A549 (cell line): ENCODE data around the gene MOV10. TPM values are rescaled to one million over a fixed set of nuclear protein-coding genes. Genes with fewer than 3 reads are reported as not detected.

Experiments used
- ATAC-seq, 2 experiments: fragments of 200-7000 bp in 1 of 2; fragments of >200 bp in 1 of 2; cut with Nextera tagmentation in 1 of 2; cut with Tn5 transposase in 1 of 2; 3 replicates each; pipeline versions ENCODE4 v1.8.0 to v1.9.1; 2018 to 2020; ENCODE audit warnings: mild to moderate bottlenecking in 1 of 2, moderate library complexity in 1 of 2
- CTCF ChIA-PET: fragments of 300-600 bp; sonication (Branson Sonifier 250); formaldehyde crosslinking; extraction: SDS; loops from one replicate; lab custom pipeline; 2021; ENCODE audit warnings: antibody characterized with exemption, inconsistent platforms; lab: Yijun Ruan, JAX
- POLR2A ChIA-PET: fragments of 350-600 bp; formaldehyde crosslinking; extraction: SDS; loops from one replicate; lab custom pipeline; 2021; ENCODE audit warnings: antibody characterized with exemption, inconsistent platforms; lab: Yijun Ruan, JAX
- DNase-seq, 2 experiments: peaks; one replicate each; pipeline versions ENCODE4 v3.0.0 to v3.0.0-alpha.2; 2011 to 2016; ENCODE audit warnings: low read depth in 1 of 2, low spot score in 1 of 2
- FAIRE-seq: peaks from 2 replicates; lab custom pipeline; 2011; peaks lifted over from hg19 to GRCh38; lab: Jason Lieb, UNC
- H3K27ac ChIP-seq, 2 experiments: fragments of >200 bp; sonication (Bioruptor Twin); formaldehyde crosslinking; 3 replicates each; pipeline ENCODE4 v1.5.1; 2016 to 2017
- H3K4me1 ChIP-seq: fragments of >200 bp; sonication (Bioruptor Twin); formaldehyde crosslinking; 3 replicates; pipeline ENCODE4 v1.6.1; 2016
- H3K4me2 ChIP-seq: fragments of >200 bp; sonication (Bioruptor Twin); formaldehyde crosslinking; 3 replicates; pipeline ENCODE4 v1.6.1; 2016
- H3K4me3 ChIP-seq: fragments of >200 bp; sonication (Bioruptor Twin); formaldehyde crosslinking; 3 replicates; pipeline ENCODE4 v1.5.1; 2016
- H3K9me3 ChIP-seq: fragments of >200 bp; sonication (Bioruptor Twin); formaldehyde crosslinking; 3 replicates; pipeline ENCODE4 v1.6.1; 2016
- ATOH8 ChIP-seq: fragments of 250-450 bp; sonication (Bioruptor Pico); IDR thresholded peaks from 2 replicates; pipeline ENCODE4 v1.5.0; 2020; ENCODE audit warnings: low read depth, mild to moderate bottlenecking, moderate library complexity
- BCL3 ChIP-seq: fragments of >200 bp; sonication (Bioruptor Twin); formaldehyde crosslinking; IDR thresholded peaks from 3 replicates; pipeline ENCODE4 v1.6.1; 2016
- BHLHE40 ChIP-seq: IDR thresholded peaks from 2 replicates; pipeline ENCODE4 v1.6.1; 2012; ENCODE audit warnings: low read depth, low read length, inconsistent platforms
- CBX8 ChIP-seq: fragments of 200-600 bp; sonication (generic); IDR thresholded peaks from 2 replicates; pipeline ENCODE4 v1.6.1; 2016
- EHF ChIP-seq: fragments of 250-450 bp; sonication (Bioruptor Pico); IDR thresholded peaks from 2 replicates; pipeline ENCODE4 v1.5.0; 2020; ENCODE audit warnings: mild to moderate bottlenecking
- EHMT2 ChIP-seq: fragments of 200-600 bp; sonication (generic); IDR thresholded peaks from 2 replicates; pipeline ENCODE4 v1.6.1; 2016; ENCODE audit warnings: antibody characterized with exemption, low read depth, mild to moderate bottlenecking, moderate library complexity
- ELK1 ChIP-seq: fragments of 150-350 bp; IDR thresholded peaks from 2 replicates; pipeline ENCODE4 v1.6.1; 2014; ENCODE audit warnings: low read depth, mild to moderate bottlenecking, low read length
- ESRRA ChIP-seq: fragments of 150-350 bp; IDR thresholded peaks from 2 replicates; pipeline ENCODE4 v1.6.1; 2014; ENCODE audit warnings: mild to moderate bottlenecking, low read length, borderline replicate concordance
- HEYL ChIP-seq: fragments of 250-450 bp; sonication (Bioruptor Pico); IDR thresholded peaks from 2 replicates; pipeline ENCODE4 v1.8.0; 2021; ENCODE audit warnings: mild to moderate bottlenecking, moderate library complexity
- JUN ChIP-seq, 2 experiments: fragments of >200 bp; sonication (Bioruptor Twin); formaldehyde crosslinking; IDR thresholded peaks; 2 replicates in 1 of 2; 3 replicates in 1 of 2; pipeline ENCODE4 v1.6.1; 2016 to 2017
- KDM1A ChIP-seq: fragments of 200-600 bp; sonication (generic); IDR thresholded peaks from 2 replicates; pipeline ENCODE4 v1.6.1; 2016; ENCODE audit warnings: low read depth, mild to moderate bottlenecking
- KDM5A ChIP-seq: fragments of 200-600 bp; sonication (generic); IDR thresholded peaks from 2 replicates; pipeline ENCODE4 v1.6.1; 2016; ENCODE audit warnings: antibody characterized with exemption, mild to moderate bottlenecking
- MAX ChIP-seq: IDR thresholded peaks from 2 replicates; pipeline ENCODE4 v1.6.1; 2012
- MAZ ChIP-seq: fragments of 150-350 bp; IDR thresholded peaks from 2 replicates; pipeline ENCODE4 v1.6.1; 2014; ENCODE audit warnings: antibody characterized with exemption, low read depth, low read length, borderline replicate concordance
- NPAS2 ChIP-seq: fragments of 250-450 bp; sonication (Bioruptor Pico); IDR thresholded peaks from 2 replicates; pipeline ENCODE4 v1.8.0; 2022; ENCODE audit warnings: mild to moderate bottlenecking, moderate library complexity, borderline replicate concordance
- PHF8 ChIP-seq: fragments of 200-600 bp; sonication (generic); IDR thresholded peaks from 2 replicates; pipeline ENCODE4 v1.6.1; 2016; ENCODE audit warnings: low read depth, mild to moderate bottlenecking, antibody characterized with exemption, moderate library complexity, borderline replicate concordance
- POLR2A ChIP-seq: IDR thresholded peaks from 2 replicates; pipeline ENCODE4 v1.6.1; 2012; ENCODE audit warnings: mild to moderate bottlenecking, low read length
- RAD21 ChIP-seq, 2 experiments: fragments of >200 bp in 1 of 2; sonication (Bioruptor Twin) in 1 of 2; formaldehyde crosslinking in 1 of 2; IDR thresholded peaks in 1 of 2; conservative IDR thresholded peaks in 1 of 2; 2 replicates in 1 of 2; 3 replicates in 1 of 2; pipeline ENCODE4 v1.6.1; 2012 to 2018; ENCODE audit warnings: inconsistent platforms in 1 of 2
- RARB ChIP-seq: fragments of 250-450 bp; sonication (Bioruptor Pico); IDR thresholded peaks from 2 replicates; pipeline ENCODE4 v1.8.0; 2021; ENCODE audit warnings: mild to moderate bottlenecking, moderate library complexity
- RNF2 ChIP-seq: fragments of 200-600 bp; sonication (generic); IDR thresholded peaks from 2 replicates; pipeline ENCODE4 v1.6.1; 2016; ENCODE audit warnings: low read depth, mild to moderate bottlenecking, antibody characterized with exemption, moderate library complexity, borderline replicate concordance
- ZC3H11A ChIP-seq: fragments of 450-650 bp; IDR thresholded peaks from 2 replicates; pipeline ENCODE4 v1.6.1; 2014; ENCODE audit warnings: antibody characterized with exemption, mild to moderate bottlenecking
- ZSCAN20 ChIP-seq: fragments of 250-450 bp; sonication (Bioruptor Pico); IDR thresholded peaks from 2 replicates; pipeline ENCODE4 v1.8.0; 2022; ENCODE audit warnings: mild to moderate bottlenecking, moderate library complexity
- WGBS: methylation state at CpG from one replicate; pipeline ENCODE4 v1.1.6; 2017; ENCODE audit errors: missing lambda C conversion rate; 5-methylcytosine and 5-hydroxymethylcytosine counted together
- polyA plus RNA-seq, 4 experiments: library from polyadenylated mRNA; depleted of rRNA in 3 of 4; stranded (reverse); fragments of >200 nt; fragmentation: RNase III in 1 of 4; extraction: RNeasy Plus Mini Kit Qiagen cat#74134 plus additional on column Dnase treatment in 1 of 4; gene quantifications; 2 replicates in 3 of 4; 3 replicates in 1 of 4; pipeline ENCODE4 v1.2.3, GENCODE V29; 2011 to 2017

The MOV10 gene
- polyA plus RNA-seq, 2 of the 4 experiments (the other 2 are of a cell fraction): 27.3 to 37.3 TPM

- TF ChIP-seq CBX8 (no peak), ZC3H11A (no peak)
Observed at GRCh38 chr1:112633628-112634027, 40.8 kb upstream of the MOV10 start (continued).

GRCh38 chr1:112634367-112634766 is 40.1 kb upstream of the MOV10 start:
- Histone ChIP-seq H3K4me2 (no peak overlapping the region), H3K4me1 (peaks cover 54% of the 10 kb centered on the region), H3K4me3 (no peak overlapping the region), H3K27ac (no peak overlapping the region), H3K9me3 (no peaks in the 10 kb centered on the region)
- ATAC-seq (no peak), FAIRE-seq (no peak), DNase-seq (no peak)
- CTCF ChIA-PET: no interaction called here
- POLR2A ChIA-PET: no interaction called here
- TF ChIP-seq JUN (IDR thresholded peaks at IDR 0.05): no peak
- no peak for TF ChIP-seq BCL3
- TF ChIP-seq MAZ: no peak
- no peak for TF ChIP-seq ZC3H11A
- TF ChIP-seq ESRRA: no peak
- TF ChIP-seq RNF2: no peak
- no peak for TF ChIP-seq MAX
- no peak for TF ChIP-seq KDM5A
- no peak for TF ChIP-seq RAD21 (conservative IDR thresholded peaks at IDR 0.05 in 1 of 2, IDR thresholded peaks at IDR 0.05 in 1 of 2)
- TF ChIP-seq KDM1A: no peak
- no peak for TF ChIP-seq ZSCAN20 (CRISPR knock-in tag)
- no peak for TF ChIP-seq BHLHE40
- TF ChIP-seq NPAS2: no peak
- no peak for TF ChIP-seq PHF8
- no peak for TF ChIP-seq EHMT2
- no peak for TF ChIP-seq ATOH8 (CRISPR knock-in tag)

- ChIA-PET POLR2A (interaction anchor here (0.8 kb wide), 1 partner anchor 38 kb away, joined by 3 read pairs; the partner anchor contains the start of gene MOV10), CTCF (interaction anchor here (0.9 kb wide), 1 partner anchor 134 kb away, joined by 3 read pairs; no protein-coding TSS in a partner anchor)
- FAIRE-seq (no peak), DNase-seq (no peak), ATAC-seq (no peak)
- H3K4me2 ChIP-seq: peak overlapping the region; percentile 72
- 37% methylated on average over 2 of the region's 2 CpGs for WGBS
- H3K9me3 ChIP-seq: no peaks in the 10 kb centered on the region
- H3K4me1 ChIP-seq: peaks cover 57% of the 10 kb centered on the region
- H3K4me3 ChIP-seq: no peak overlapping the region
- TF ChIP-seq JUN (IDR thresholded peaks at IDR 0.05): no peak
- TF ChIP-seq ELK1: no peak
- no peak for TF ChIP-seq EHF
- TF ChIP-seq KDM1A: no peak
- no peak for TF ChIP-seq POLR2A
- no peak for TF ChIP-seq RARB (CRISPR knock-in tag)
- no peak for TF ChIP-seq HEYL (CRISPR knock-in tag)
- peak overlapping the region; percentile 48 to 79 for H3K27ac ChIP-seq
Observed at GRCh38 chr1:112636056-112636455, 38.4 kb upstream of the MOV10 start.
